SK-N-DZ (cell line): ENCODE measurements around the gene SSNA1.
"Not testable (repeated sequence)": the region's sequence is repeated elsewhere in the genome, so short reads cannot be mapped to it uniquely, and the experiment has no call there.

ENCODE experiments used
- DNase-seq: peaks from one replicate; pipeline ENCODE4 v3.0.0-alpha.2; 2015; ENCODE audit warnings: low spot score
- small RNA-seq, 2 experiments: library from RNA; depleted of rRNA; stranded (forward); fragments of <200 nt; gene quantifications; one replicate each; pipeline ENCODE3, GENCODE V24; 2014

SSNA1 gene

GRCh38 chr9:137230705-137231371, 42.4 kb downstream of the SSNA1 start, which contains the start of gene SLC34A3:
TSS of gene SLC34A3 (plus strand) at chr9:137230901. CDS start at chr9:137231703, 802 bp downstream.
- DNase-seq = no peak

GRCh38 chr9:137231372-137232039, 43.0 kb downstream of the SSNA1 start:
- DNase-seq = no peak

- no peak for DNase-seq
These were observed 43.6 kb downstream of the SSNA1 start for GRCh38 chr9:137232101-137232500.

- no peak for DNase-seq
These were observed 44.0 kb downstream of the SSNA1 start for GRCh38 chr9:137232510-137232909.

- no peak for DNase-seq
These were observed 44.9 kb downstream of the SSNA1 start for GRCh38 chr9:137233143-137233980.

- DNase-seq = no peak
These were observed 45.7 kb downstream of the SSNA1 start for GRCh38 chr9:137234055-137234697.

GRCh38 chr9:137234758-137235423, 46.4 kb downstream of the SSNA1 start:
- no peak for DNase-seq

GRCh38 chr9:137235424-137236237, 47.2 kb downstream of the SSNA1 start:
- peak; percentile 61 for DNase-seq

- DNase-seq = peak; percentile 87
These were observed 47.9 kb downstream of the SSNA1 start for GRCh38 chr9:137236238-137236935.

- DNase-seq = no peak
These were observed 48.5 kb downstream of the SSNA1 start for GRCh38 chr9:137236936-137237421.

GRCh38 chr9:137237759-137238726, 49.6 kb downstream of the SSNA1 start:
- no peak for DNase-seq

GRCh38 chr9:137239541-137240200, 51.2 kb downstream of the SSNA1 start:
- DNase-seq = not testable (repeated sequence)

Small RNAs within 50 kb of the gene (small RNA-seq; reads per million reads assigned to genes)
- gene MIR3621 = 0 reads per million in 2 experiments
